OCI-LY7 (cell line): ENCODE measurements around the gene SBNO1. TPM values are rescaled to one million over a fixed set of nuclear protein-coding genes. Genes with fewer than 3 reads are reported as not detected.

Experiments
- BruUV-seq: library from RNA; stranded (reverse); fragments of 400-500 nt; replicated peaks from 2 replicates; lab custom pipeline; 2021; lab: Mats Ljungman, UMichigan
- CTCF ChIA-PET: fragments of 300-600 bp; sonication (Branson Sonifier 250); formaldehyde crosslinking; loops from one replicate; lab custom pipeline; 2022; ENCODE audit warnings: antibody characterized with exemption; ENCODE audit not compliant: unreplicated experiment; lab: Charles Lee
- POLR2A ChIA-PET: fragments of 300-600 bp; sonication (Branson Sonifier 250); formaldehyde crosslinking; loops from one replicate; lab custom pipeline; 2022; ENCODE audit warnings: antibody characterized with exemption; lab: Charles Lee
- DNase-seq: peaks from one replicate; pipeline ENCODE4 v3.0.0-alpha.2; 2015; ENCODE audit warnings: low spot score
- H2AFZ ChIP-seq: fragments of 200-600 bp; sonication (generic), shearing (Covaris generic); 2 replicates; pipeline ENCODE4 v1.6.1; 2014; ENCODE audit warnings: mild to moderate bottlenecking, antibody characterized with exemption, low read length, moderate library complexity
- H3K27ac ChIP-seq: fragments of 200-600 bp; sonication (generic); 2 replicates; pipeline ENCODE4 v1.5.1; 2014; ENCODE audit warnings: mixed run types, low read depth, mild to moderate bottlenecking, moderate library complexity, low read length, inconsistent platforms; ENCODE audit not compliant: poor library complexity, severe bottlenecking
- H3K36me3 ChIP-seq: fragments of 200-600 bp; sonication (generic); 2 replicates; pipeline ENCODE4 v1.6.1; 2014; ENCODE audit warnings: mild to moderate bottlenecking, antibody characterized with exemption, low read length, moderate library complexity, mixed read lengths; ENCODE audit not compliant: insufficient read depth
- H3K4me1 ChIP-seq: fragments of 200-600 bp; sonication (generic); 2 replicates; pipeline ENCODE4 v1.5.1; 2014; ENCODE audit warnings: mild to moderate bottlenecking, low read length; ENCODE audit not compliant: insufficient read depth, poor library complexity, severe bottlenecking
- H3K4me2 ChIP-seq: fragments of 200-600 bp; sonication (generic); 2 replicates; pipeline ENCODE4 v1.6.1; 2014; ENCODE audit warnings: mild to moderate bottlenecking, low read length
- H3K4me3 ChIP-seq: fragments of 200-600 bp; sonication (generic); 2 replicates; pipeline ENCODE4 v1.5.1; 2014; ENCODE audit warnings: mild to moderate bottlenecking, low read depth, low read length; ENCODE audit not compliant: poor library complexity, severe bottlenecking
- H3K79me2 ChIP-seq: fragments of 200-600 bp; sonication (generic); 2 replicates; pipeline ENCODE4 v1.6.1; 2016; ENCODE audit warnings: low read depth, mild to moderate bottlenecking, low read length, moderate library complexity, mixed read lengths; ENCODE audit not compliant: insufficient read depth
- H3K9me2 ChIP-seq: fragments of 200-600 bp; sonication (generic); 2 replicates; pipeline ENCODE4 v1.6.1; 2016; ENCODE audit warnings: mild to moderate bottlenecking, low read length, mixed read lengths; ENCODE audit not compliant: insufficient read depth
- H3K9me3 ChIP-seq: fragments of 200-600 bp; sonication (generic); 2 replicates; pipeline ENCODE4 v1.6.1; 2014; ENCODE audit warnings: mild to moderate bottlenecking, mixed run types, low read length, mixed read lengths
- H4K20me1 ChIP-seq: fragments of 200-600 bp; sonication (generic); 2 replicates; pipeline ENCODE4 v1.6.1; 2014; ENCODE audit warnings: mild to moderate bottlenecking, antibody characterized with exemption, low read length, moderate library complexity, mixed read lengths; ENCODE audit not compliant: insufficient read depth
- CTCF ChIP-seq: fragments of 200-600 bp; sonication (generic); conservative IDR thresholded peaks from 2 replicates; pipeline ENCODE4 v1.5.1; 2014; ENCODE audit warnings: mild to moderate bottlenecking, antibody characterized with exemption, low read length, moderate library complexity, mixed read lengths
- EZH2phosphoT487 ChIP-seq: fragments of 200-600 bp; sonication (generic); IDR thresholded peaks from 2 replicates; pipeline ENCODE4 v1.6.1; 2018; ENCODE audit warnings: low read depth, borderline replicate concordance, mild to moderate bottlenecking, mixed run types, antibody characterized with exemption, low read length, moderate library complexity, mixed read lengths
- intact Hi-C: fragments of 100-400 bp; cut with micrococcal nuclease; formaldehyde crosslinking; loops from one replicate; pipeline ENCODE4 v1.10.0; 2022; ENCODE audit not compliant: unreplicated experiment
- total RNA-seq, 2 experiments: library from RNA; depleted of rRNA in 1 of 2; stranded (reverse); fragments of >200 nt in 1 of 2; shearing (Covaris generic) in 1 of 2; gene quantifications; 2 replicates each; pipeline ENCODE4 v1.2.3, GENCODE V29; 2014 to 2022

Gene SBNO1
- total RNA-seq, 2 experiments from 2014 or later, result 23.7 to 57.3 TPM

DNA sequence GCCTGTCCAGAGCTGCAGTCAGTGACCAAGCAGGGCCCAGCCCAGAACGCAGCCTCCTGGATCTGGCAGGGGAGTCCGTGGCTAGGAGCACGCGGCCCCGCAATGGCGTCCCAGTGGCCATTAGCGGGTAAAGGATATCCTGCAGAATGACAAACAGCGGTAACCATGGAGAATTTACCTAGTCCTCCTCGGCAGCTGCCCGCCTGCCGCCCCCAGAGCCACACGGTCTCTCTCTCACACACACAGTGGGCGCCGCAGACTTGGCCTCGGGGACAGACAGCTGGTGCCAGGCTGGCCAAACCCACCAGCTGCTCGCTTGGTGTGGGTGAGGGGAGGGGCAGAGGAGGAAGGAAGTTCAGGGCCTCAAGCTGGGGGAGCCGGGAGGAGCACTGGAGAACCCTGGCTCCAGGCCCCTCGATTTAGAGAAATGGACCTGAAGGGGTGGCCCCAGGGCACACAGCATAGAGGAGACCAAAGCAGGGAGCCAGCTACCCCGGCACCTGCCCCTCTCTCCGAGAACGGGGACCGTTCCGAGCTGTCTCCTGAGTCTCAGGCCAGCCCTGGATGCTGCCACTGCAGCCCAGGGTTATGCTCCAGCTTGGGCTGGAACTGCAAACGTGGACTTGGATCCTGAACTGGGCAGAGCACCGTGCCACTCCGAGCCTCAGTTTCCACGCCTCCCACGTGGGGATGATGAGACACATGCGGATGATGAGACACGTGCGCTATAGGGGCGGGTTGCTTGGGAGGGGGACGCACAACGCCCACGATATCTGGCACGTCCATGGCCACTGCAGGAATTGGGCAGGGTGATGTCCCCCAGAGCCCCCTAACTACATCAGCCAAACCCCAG is 96.4 kb downstream of the SBNO1 start:
- TF ChIP-seq CTCF (no peak), EZH2phosphoT487 (no peak)
- intact Hi-C loops, result no loop called here
- Histone ChIP-seq H3K9me3 (no peaks in the 10 kb centered on the region), H2AFZ (no peak overlapping the region), H3K79me2 (peaks cover 11% of the 10 kb centered on the region; the same call in 1 of the 2 replicates), H3K27ac (no peak overlapping the region), H3K36me3 (peaks cover 17% of the 10 kb centered on the region; the same call in 1 of the 2 replicates), H4K20me1 (no peaks in the 10 kb centered on the region), H3K4me3 (no peak overlapping the region), H3K4me2 (no peak overlapping the region), H3K4me1 (peaks cover 21% of the 10 kb centered on the region), H3K9me2 (no peaks in the 10 kb centered on the region)
- ChIA-PET CTCF (no interaction called here), POLR2A (interaction anchor here (0.6 to 1.0 kb wide), 2 partner anchors 36 to 132 kb away, joined by 3 to 4 read pairs; no protein-coding TSS in a partner anchor)
- BruUV-seq, result no TSS peak
- DNase-seq, result no peak

- H3K79me2 ChIP-seq, result peaks cover 11% of the 10 kb centered on the region; the same call in 1 of the 2 replicates
- no peaks in the 10 kb centered on the region for H4K20me1 ChIP-seq
- BruUV-seq, result no TSS peak
- no peak overlapping the region for H2AFZ ChIP-seq
- no peak overlapping the region for H3K4me3 ChIP-seq
- H3K9me2 ChIP-seq, result no peaks in the 10 kb centered on the region
- H3K36me3 ChIP-seq, result peaks cover 23% of the 10 kb centered on the region; the same call in 1 of the 2 replicates
- ChIA-PET POLR2A (no interaction called here), CTCF (no interaction called here)
- H3K27ac ChIP-seq, result no peak overlapping the region
- H3K4me1 ChIP-seq, result peaks cover 20% of the 10 kb centered on the region
- DNase-seq, result no peak
- no peak for TF ChIP-seq EZH2phosphoT487
- intact Hi-C loops, result no loop called here
- H3K4me2 ChIP-seq, result no peak overlapping the region
- no peaks in the 10 kb centered on the region for H3K9me3 ChIP-seq
Measured at GRCh38 chr12:123267335-123267920, 97.2 kb downstream of the SBNO1 start.

DNA sequence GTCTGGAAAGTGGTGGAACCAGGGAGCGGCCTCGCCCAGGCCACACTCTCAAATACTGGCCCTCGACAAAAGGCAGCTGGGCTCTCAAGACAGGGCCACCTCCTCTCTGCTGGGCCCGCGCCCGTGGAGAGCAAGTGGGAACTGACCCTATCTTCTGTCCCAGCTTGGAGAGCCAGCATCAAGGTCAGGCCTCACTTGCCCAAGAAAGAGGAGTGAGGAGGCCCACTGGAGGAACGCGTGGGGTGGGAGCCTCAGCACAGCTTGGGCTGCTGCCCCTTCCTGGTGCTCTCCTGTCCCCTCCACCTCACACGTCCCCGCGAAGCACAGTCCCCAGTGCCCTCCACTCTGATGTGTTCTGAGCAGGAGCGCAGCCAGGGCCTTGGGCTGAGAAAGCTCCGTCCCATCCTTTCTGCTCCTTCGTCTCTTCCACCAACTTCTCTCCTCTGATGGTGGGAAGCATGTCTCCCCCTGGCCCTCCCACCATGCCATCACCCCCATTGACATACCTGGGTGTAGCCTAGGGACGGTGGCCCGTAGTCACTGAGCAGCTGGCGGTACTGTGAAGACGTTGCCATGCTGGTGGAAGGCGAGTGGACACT is 97.9 kb downstream of the SBNO1 start:
- H3K9me3 ChIP-seq, result no peaks in the 10 kb centered on the region
- no peak for TF ChIP-seq CTCF
- TF ChIP-seq EZH2phosphoT487, result no peak
- H3K79me2 ChIP-seq, result peaks cover 11% of the 10 kb centered on the region; the same call in 1 of the 2 replicates
- DNase-seq, result no peak
- intact Hi-C loops, result no loop called here
- peaks cover 15% of the 10 kb centered on the region for H3K4me1 ChIP-seq
- H3K27ac ChIP-seq, result no peak overlapping the region
- no peak overlapping the region for H3K4me3 ChIP-seq
- no peaks in the 10 kb centered on the region for H3K9me2 ChIP-seq
- BruUV-seq, result no TSS peak
- CTCF ChIA-PET, result no interaction called here
- peaks cover 29% of the 10 kb centered on the region for H3K36me3 ChIP-seq
- H4K20me1 ChIP-seq, result no peaks in the 10 kb centered on the region
- POLR2A ChIA-PET, result no interaction called here
- no peak overlapping the region for H3K4me2 ChIP-seq
- no peak overlapping the region for H2AFZ ChIP-seq
